Nephron progenitor cell (in vitro differentiated cells): ENCODE data around the gene CBLB.

Source experiments
- DNase-seq: peaks from one replicate; pipeline ENCODE4 v3.0.0; 2021
- H3K27ac Mint-ChIP-seq: 2 replicates; pipeline ENCODE4 v1.8.0; 2021; ENCODE audit warnings: mild to moderate bottlenecking, moderate library complexity, mixed read lengths
- H3K27me3 Mint-ChIP-seq: 2 replicates; pipeline ENCODE4 v1.8.0; 2021; ENCODE audit warnings: mild to moderate bottlenecking, low read depth, mixed read lengths; ENCODE audit not compliant: poor library complexity
- H3K36me3 Mint-ChIP-seq: 2 replicates; pipeline ENCODE4 v1.8.0; 2021; ENCODE audit warnings: low read depth, mixed read lengths
- H3K4me1 Mint-ChIP-seq: 2 replicates; pipeline ENCODE4 v1.8.0; 2021; ENCODE audit warnings: mixed read lengths
- H3K4me3 Mint-ChIP-seq: 2 replicates; pipeline ENCODE4 v1.8.0; 2021; ENCODE audit warnings: mild to moderate bottlenecking, moderate library complexity, mixed read lengths
- H3K9me3 Mint-ChIP-seq: 2 replicates; pipeline ENCODE4 v1.8.0; 2021; ENCODE audit warnings: mild to moderate bottlenecking, moderate library complexity, mixed read lengths
- TF ChIP-seq, protein P1 (sequence below): fragments of 200-600 bp; sonication (generic); IDR thresholded peaks from 2 replicates; pipeline ENCODE4 v1.5.0; 2021; ENCODE audit warnings: antibody characterized with exemption

The CBLB gene

DNA sequence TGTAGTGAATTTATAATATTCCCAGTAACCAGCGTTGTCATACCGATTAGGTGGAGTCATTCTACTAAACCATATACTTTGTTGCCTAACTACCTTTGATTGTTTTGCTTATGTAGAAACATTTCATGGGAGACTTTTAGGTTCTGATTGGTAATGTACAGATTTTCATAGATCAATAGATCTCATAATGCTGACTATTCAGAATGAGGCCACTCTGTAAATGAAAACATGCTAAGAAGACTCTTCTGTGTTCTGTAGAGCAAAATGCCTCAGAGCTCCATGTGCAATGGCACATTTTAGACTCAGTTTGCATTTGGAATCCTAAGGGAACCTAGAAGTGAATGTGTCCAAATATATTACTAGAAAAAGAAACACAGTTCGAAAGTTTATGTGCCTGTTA is 20.0 kb downstream of the CBLB start:
- Mint-ChIP-seq H3K36me3 (peaks cover 29% of the 10 kb centered on the region), H3K9me3 (no peaks in the 10 kb centered on the region), H3K27ac (no peak overlapping the region), H3K4me1 (peaks cover 26% of the 10 kb centered on the region), H3K4me3 (no peak overlapping the region), H3K27me3 (no peaks in the 10 kb centered on the region)
- TF ChIP-seq, protein P1, sequence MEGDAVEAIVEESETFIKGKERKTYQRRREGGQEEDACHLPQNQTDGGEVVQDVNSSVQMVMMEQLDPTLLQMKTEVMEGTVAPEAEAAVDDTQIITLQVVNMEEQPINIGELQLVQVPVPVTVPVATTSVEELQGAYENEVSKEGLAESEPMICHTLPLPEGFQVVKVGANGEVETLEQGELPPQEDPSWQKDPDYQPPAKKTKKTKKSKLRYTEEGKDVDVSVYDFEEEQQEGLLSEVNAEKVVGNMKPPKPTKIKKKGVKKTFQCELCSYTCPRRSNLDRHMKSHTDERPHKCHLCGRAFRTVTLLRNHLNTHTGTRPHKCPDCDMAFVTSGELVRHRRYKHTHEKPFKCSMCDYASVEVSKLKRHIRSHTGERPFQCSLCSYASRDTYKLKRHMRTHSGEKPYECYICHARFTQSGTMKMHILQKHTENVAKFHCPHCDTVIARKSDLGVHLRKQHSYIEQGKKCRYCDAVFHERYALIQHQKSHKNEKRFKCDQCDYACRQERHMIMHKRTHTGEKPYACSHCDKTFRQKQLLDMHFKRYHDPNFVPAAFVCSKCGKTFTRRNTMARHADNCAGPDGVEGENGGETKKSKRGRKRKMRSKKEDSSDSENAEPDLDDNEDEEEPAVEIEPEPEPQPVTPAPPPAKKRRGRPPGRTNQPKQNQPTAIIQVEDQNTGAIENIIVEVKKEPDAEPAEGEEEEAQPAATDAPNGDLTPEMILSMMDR, result no peak
- DNase-seq, result no peak

DNA sequence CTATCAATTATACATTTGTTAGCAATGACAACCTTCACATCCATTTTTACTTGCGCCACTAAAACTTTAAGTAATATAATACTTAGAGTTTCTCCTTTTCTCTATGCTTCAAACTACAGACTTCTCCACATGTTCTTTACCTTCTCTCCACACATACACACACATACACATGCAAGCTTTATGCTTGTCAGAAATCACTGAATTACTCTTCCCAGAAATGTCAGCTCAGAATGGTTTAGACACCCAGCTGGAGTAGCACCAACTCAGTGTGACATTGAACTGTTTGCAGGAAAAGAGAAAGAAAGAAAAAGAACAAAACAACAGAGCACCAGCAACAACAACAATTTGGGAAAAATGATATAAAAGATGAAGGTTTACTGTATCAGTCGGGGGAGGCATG is 20.9 kb downstream of the CBLB start:
- H3K4me3 Mint-ChIP-seq, result no peak overlapping the region
- H3K9me3 Mint-ChIP-seq, result no peaks in the 10 kb centered on the region
- peaks cover 23% of the 10 kb centered on the region for H3K36me3 Mint-ChIP-seq
- H3K27ac Mint-ChIP-seq, result peak overlapping the region; percentile 16
- no peak for DNase-seq
- H3K4me1 Mint-ChIP-seq, result peaks cover 28% of the 10 kb centered on the region
- H3K27me3 Mint-ChIP-seq, result no peaks in the 10 kb centered on the region
- TF ChIP-seq, protein P1, result no peak

DNA sequence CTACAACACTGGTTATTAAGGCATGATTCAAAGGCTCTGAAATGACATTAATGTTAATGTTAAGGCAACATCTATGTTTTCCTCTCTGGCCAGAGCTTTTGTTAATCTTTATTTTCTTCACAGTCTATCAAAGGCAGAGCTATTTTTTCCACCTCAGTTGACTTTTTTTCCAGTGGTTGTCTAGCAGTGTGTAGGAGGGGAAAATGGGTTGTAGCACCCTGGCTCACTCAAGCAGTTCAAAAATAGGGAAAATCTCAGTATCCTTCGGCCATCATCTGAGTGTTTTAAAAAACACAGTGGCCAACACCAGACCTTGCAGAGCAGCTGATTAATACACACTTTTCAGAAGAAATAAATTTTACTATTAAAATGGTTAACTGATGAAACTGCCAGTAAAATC is 21.4 kb downstream of the CBLB start:
- no peaks in the 10 kb centered on the region for H3K9me3 Mint-ChIP-seq
- peaks cover 23% of the 10 kb centered on the region for H3K36me3 Mint-ChIP-seq
- no peaks in the 10 kb centered on the region for H3K27me3 Mint-ChIP-seq
- H3K4me3 Mint-ChIP-seq, result no peak overlapping the region
- TF ChIP-seq, protein P1, result no peak
- peaks cover 28% of the 10 kb centered on the region for H3K4me1 Mint-ChIP-seq
- H3K27ac Mint-ChIP-seq, result peak overlapping the region; percentile 85
- DNase-seq, result no peak

DNA sequence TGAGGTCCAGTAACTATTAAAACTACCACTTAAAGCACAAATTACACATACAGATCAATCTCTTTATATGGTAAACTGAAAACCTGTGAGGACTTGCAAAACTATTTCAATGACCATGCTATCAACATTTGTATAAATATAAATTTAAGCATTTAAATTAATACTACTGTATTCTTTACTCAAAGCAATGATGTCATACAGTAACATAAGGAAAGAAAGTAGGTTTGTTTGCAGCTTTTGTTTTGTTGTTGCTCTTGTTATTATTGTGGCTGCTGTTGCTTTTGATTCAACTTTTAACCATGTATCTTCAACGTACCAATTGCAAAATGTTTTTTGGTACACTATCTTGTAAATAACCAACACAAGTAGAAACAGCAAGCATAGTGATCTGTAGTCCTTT is 22.0 kb downstream of the CBLB start:
- no peaks in the 10 kb centered on the region for H3K9me3 Mint-ChIP-seq
- no peak for DNase-seq
- H3K27ac Mint-ChIP-seq, result peak overlapping the region; percentile 85
- H3K4me3 Mint-ChIP-seq, result no peak overlapping the region
- TF ChIP-seq, protein P1, result no peak
- H3K4me1 Mint-ChIP-seq, result peaks cover 28% of the 10 kb centered on the region
- H3K36me3 Mint-ChIP-seq, result peaks cover 25% of the 10 kb centered on the region
- no peaks in the 10 kb centered on the region for H3K27me3 Mint-ChIP-seq

- Mint-ChIP-seq H3K9me3 (no peaks in the 10 kb centered on the region), H3K4me1 (peaks cover 29% of the 10 kb centered on the region), H3K36me3 (peaks cover 21% of the 10 kb centered on the region), H3K27ac (peak overlapping the region; percentile 50), H3K27me3 (no peaks in the 10 kb centered on the region), H3K4me3 (no peak overlapping the region)
- no peak for DNase-seq
- TF ChIP-seq, protein P1, result no peak
These were observed 23.3 kb downstream of the CBLB start for GRCh38 chr3:105845488-105845887.

DNA sequence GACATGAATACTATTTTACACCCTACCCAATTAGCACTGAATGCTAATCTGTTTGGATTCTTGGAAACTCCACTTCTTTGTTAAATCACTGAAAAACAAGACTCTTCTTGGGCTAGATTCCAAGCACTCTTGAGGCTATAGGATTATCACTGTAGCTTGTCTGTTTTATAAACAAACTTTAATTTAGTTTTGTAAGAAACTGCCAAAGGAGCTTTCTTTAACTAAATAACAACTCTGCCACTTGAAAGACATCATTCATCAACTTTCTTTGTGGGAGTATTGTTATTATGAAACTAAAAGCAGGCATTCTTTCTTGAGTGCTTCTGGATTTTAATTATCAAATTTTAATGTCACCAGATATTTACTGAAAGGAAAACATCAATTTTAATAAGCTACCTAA is 24.1 kb downstream of the CBLB start:
- Mint-ChIP-seq H3K9me3 (no peaks in the 10 kb centered on the region), H3K4me3 (no peak overlapping the region), H3K36me3 (peaks cover 26% of the 10 kb centered on the region), H3K4me1 (peaks cover 36% of the 10 kb centered on the region), H3K27me3 (no peaks in the 10 kb centered on the region), H3K27ac (no peak overlapping the region)
- TF ChIP-seq, protein P1, result no peak
- DNase-seq, result no peak
